HG03175 (cell line): Measurements from ENCODE around the gene CUL4A.
"Not testable (repeated sequence)": the region's sequence is repeated elsewhere in the genome, so short reads cannot be mapped to it uniquely, and the experiment has no call there.

Source experiments
- ATAC-seq: cut with Tn5 transposase; IDR thresholded peaks from one replicate; pipeline ENCODE4 v1.9.1; 2021; ENCODE audit warnings: mild to moderate bottlenecking, moderate library complexity; ENCODE audit not compliant: unreplicated experiment

The CUL4A gene

GRCh38 chr13:113233101-113233500 is 23.7 kb downstream of the CUL4A start:
- ATAC-seq = no peak

- ATAC-seq = no peak
These were observed 29.1 kb downstream of the CUL4A start for GRCh38 chr13:113238536-113238935.

- ATAC-seq = no peak
These were observed 29.9 kb downstream of the CUL4A start for GRCh38 chr13:113239357-113239756.

GRCh38 chr13:113239986-113240385 is 30.6 kb downstream of the CUL4A start:
- no peak for ATAC-seq

GRCh38 chr13:113241623-113242022 is 32.2 kb downstream of the CUL4A start:
- ATAC-seq = not testable (repeated sequence)

GRCh38 chr13:113243847-113244246 is 34.4 kb downstream of the CUL4A start:
- no peak for ATAC-seq

- no peak for ATAC-seq
These were observed 36.7 kb downstream of the CUL4A start for GRCh38 chr13:113245849-113246796.

- no peak for ATAC-seq
These were observed 43.2 kb downstream of the CUL4A start for GRCh38 chr13:113252516-113253095.

- not testable (repeated sequence) for ATAC-seq
These were observed 48.5 kb downstream of the CUL4A start for GRCh38 chr13:113257908-113258307.

GRCh38 chr13:113258321-113259054 is 49.1 kb downstream of the CUL4A start:
- no peak for ATAC-seq

GRCh38 chr13:113260996-113261395 is 51.6 kb downstream of the CUL4A start:
- ATAC-seq = no peak

- ATAC-seq = not testable (repeated sequence)
These were observed 53.6 kb downstream of the CUL4A start for GRCh38 chr13:113263016-113263415.

GRCh38 chr13:113267642-113268405 is 58.4 kb downstream of the CUL4A start:
- no peak for ATAC-seq

- no peak for ATAC-seq
These were observed 62.6 kb downstream of the CUL4A start for GRCh38 chr13:113272031-113272430.

GRCh38 chr13:113272701-113273181 is 63.3 kb downstream of the CUL4A start:
- ATAC-seq = no peak

- no peak for ATAC-seq
These were observed 63.9 kb downstream of the CUL4A start for GRCh38 chr13:113273321-113273720.

GRCh38 chr13:113273851-113274590 is 64.6 kb downstream of the CUL4A start:
- ATAC-seq = no peak

GRCh38 chr13:113274721-113275120 is 65.3 kb downstream of the CUL4A start:
- ATAC-seq = no peak

- ATAC-seq = no peak
These were observed 66.0 kb downstream of the CUL4A start for GRCh38 chr13:113275387-113275786.

- ATAC-seq = no peak
These were observed 70.7 kb downstream of the CUL4A start for GRCh38 chr13:113280126-113280525.
